Peyer's patch (tissue), 4 donors: ENCODE measurements around the gene OSBPL5.

Experiments
- CTCF ChIP-seq, 6 experiments: fragments of 450-650 bp in 4 of 6; fragments of 200-600 bp in 2 of 6; sonication (generic) in 1 of 6; IDR thresholded peaks; one replicate each; pipeline ENCODE4 v1.5.1; 2017 to 2019; ENCODE audit warnings: antibody characterized with exemption in 6 of 6, mild to moderate bottlenecking in 3 of 6, moderate library complexity in 1 of 6
- POLR2A ChIP-seq, 2 donors: fragments of 450-650 bp; IDR thresholded peaks; one replicate each; pipeline ENCODE4 v1.5.1; 2017; ENCODE audit warnings: antibody characterized with exemption in 2 of 2, mild to moderate bottlenecking in 2 of 2, moderate library complexity in 2 of 2

- no peak for TF ChIP-seq CTCF (IDR thresholded peaks at IDR 0.05)
- TF ChIP-seq POLR2A (IDR thresholded peaks at IDR 0.05) = no peak
Measured at GRCh38 chr11:3089236-3090061, 75.7 kb downstream of the OSBPL5 start.
